Bone marrow (tissue), 2 donors: ENCODE data around the gene KREMEN1.

Experiments
- DNase-seq, 2 donors: peaks; one replicate each; lab custom pipeline; 2025; lab: John Stamatoyannopoulos, UW

Gene KREMEN1

GRCh38 chr22:29149841-29150555 is 77.2 kb downstream of the KREMEN1 start:
- no peak for DNase-seq

- DNase-seq, result no peak
Measured at GRCh38 chr22:29150701-29151100, 77.9 kb downstream of the KREMEN1 start.

GRCh38 chr22:29151316-29151715 is 78.5 kb downstream of the KREMEN1 start:
- DNase-seq, result no peak

- no peak for DNase-seq
Measured at GRCh38 chr22:29152045-29152953, 79.5 kb downstream of the KREMEN1 start.

GRCh38 chr22:29152954-29153719 is 80.3 kb downstream of the KREMEN1 start:
- DNase-seq, result no peak

GRCh38 chr22:29154364-29155048 is 81.7 kb downstream of the KREMEN1 start:
- peak; percentile 64 to 66 for DNase-seq

GRCh38 chr22:29155966-29156365 is 83.1 kb downstream of the KREMEN1 start:
- DNase-seq, result no peak

GRCh38 chr22:29156507-29156906 is 83.7 kb downstream of the KREMEN1 start:
- DNase-seq, result no peak

- DNase-seq, result no peak
Measured at GRCh38 chr22:29157759-29158535, 85.1 kb downstream of the KREMEN1 start.

GRCh38 chr22:29158546-29158945 is 85.7 kb downstream of the KREMEN1 start:
- no peak for DNase-seq

GRCh38 chr22:29163808-29164207 is 91.0 kb downstream of the KREMEN1 start:
- no peak for DNase-seq

- no peak for DNase-seq
Measured at GRCh38 chr22:29165321-29166060, 92.7 kb downstream of the KREMEN1 start.

- DNase-seq, result no peak
Measured at GRCh38 chr22:29166180-29166579, 93.3 kb downstream of the KREMEN1 start.

GRCh38 chr22:29167032-29167911 is 94.4 kb downstream of the KREMEN1 start:
- peak in 1 of 2 donors; percentile 90 for DNase-seq

- DNase-seq, result no peak
Measured at GRCh38 chr22:29171721-29172120, 98.9 kb downstream of the KREMEN1 start.

GRCh38 chr22:29172216-29172615 is 99.4 kb downstream of the KREMEN1 start:
- DNase-seq, result no peak

- no peak for DNase-seq
Measured at GRCh38 chr22:29175312-29175835, 102.5 kb downstream of the KREMEN1 start.

- no peak for DNase-seq
Measured at GRCh38 chr22:29183971-29184848, 111.4 kb downstream of the KREMEN1 start.
